ENCODE measurements around the gene RWDD2A. TPM values are rescaled to one million over a fixed set of nuclear protein-coding genes. Genes with fewer than 3 reads are reported as not detected.
A peak's percentile ranks its signal among the peaks of the same experiment; 100 is the strongest.

RWDD2A gene
- total RNA-seq, 1 donor from 2014 or later = 5.1 TPM

DNA sequence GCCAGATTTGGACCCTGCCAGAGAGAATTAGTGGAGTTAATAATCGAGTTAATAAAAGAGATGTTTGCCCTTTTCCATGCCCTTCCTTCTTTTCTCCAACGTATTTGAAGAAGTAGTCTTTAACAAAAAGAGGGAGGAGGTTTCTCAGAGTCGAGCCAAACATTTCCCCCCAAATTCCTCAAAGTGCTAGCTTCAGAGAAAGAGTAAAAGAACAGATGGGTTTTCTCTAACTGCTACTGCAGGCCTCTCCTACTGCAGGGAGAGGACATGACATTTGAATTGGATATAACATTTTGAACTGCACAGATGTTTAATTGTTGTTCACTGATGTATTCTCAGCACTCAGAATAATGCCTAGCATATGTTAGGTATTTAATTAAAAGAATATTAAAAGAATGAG lies 25.5 kb downstream of the RWDD2A start:
- H3K9me3 Mint-ChIP-seq = no peaks in the 10 kb centered on the region
- TF ChIP-seq, protein P1, sequence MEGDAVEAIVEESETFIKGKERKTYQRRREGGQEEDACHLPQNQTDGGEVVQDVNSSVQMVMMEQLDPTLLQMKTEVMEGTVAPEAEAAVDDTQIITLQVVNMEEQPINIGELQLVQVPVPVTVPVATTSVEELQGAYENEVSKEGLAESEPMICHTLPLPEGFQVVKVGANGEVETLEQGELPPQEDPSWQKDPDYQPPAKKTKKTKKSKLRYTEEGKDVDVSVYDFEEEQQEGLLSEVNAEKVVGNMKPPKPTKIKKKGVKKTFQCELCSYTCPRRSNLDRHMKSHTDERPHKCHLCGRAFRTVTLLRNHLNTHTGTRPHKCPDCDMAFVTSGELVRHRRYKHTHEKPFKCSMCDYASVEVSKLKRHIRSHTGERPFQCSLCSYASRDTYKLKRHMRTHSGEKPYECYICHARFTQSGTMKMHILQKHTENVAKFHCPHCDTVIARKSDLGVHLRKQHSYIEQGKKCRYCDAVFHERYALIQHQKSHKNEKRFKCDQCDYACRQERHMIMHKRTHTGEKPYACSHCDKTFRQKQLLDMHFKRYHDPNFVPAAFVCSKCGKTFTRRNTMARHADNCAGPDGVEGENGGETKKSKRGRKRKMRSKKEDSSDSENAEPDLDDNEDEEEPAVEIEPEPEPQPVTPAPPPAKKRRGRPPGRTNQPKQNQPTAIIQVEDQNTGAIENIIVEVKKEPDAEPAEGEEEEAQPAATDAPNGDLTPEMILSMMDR (conservative IDR thresholded peaks at IDR 0.05) = no peak
- no peaks in the 10 kb centered on the region for H3K27me3 Mint-ChIP-seq (ENCODE audit: low read depth)
- H3K4me3 Mint-ChIP-seq = no peak overlapping the region
- no peaks in the 10 kb centered on the region for H3K36me3 Mint-ChIP-seq (ENCODE audit: low read depth)
- DNase-seq (ENCODE audit: low read depth, low spot score) = no peak
- H3K27ac Mint-ChIP-seq (ENCODE audit: unreplicated experiment) = no peak overlapping the region
- H3K4me1 Mint-ChIP-seq = peaks cover 4% of the 10 kb centered on the region

DNA sequence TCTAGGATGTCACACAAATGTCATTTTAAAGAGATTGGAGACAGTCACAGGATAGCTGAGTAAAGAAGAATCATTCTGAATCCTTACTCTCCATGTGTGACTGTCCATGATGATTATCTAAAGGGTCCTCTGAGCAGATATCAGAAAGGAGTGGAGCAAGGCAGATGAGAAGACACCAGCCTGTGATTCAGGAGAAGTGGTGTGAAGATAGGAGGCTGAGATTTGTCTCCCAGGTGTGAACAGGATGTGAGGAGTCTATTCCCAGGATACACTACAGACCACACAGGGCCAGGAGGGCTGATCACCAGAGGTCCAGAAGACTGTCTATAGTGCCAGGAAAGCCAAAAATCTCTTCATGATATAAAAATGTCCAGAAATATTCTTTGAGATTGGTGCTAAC lies 27.0 kb downstream of the RWDD2A start:
- Mint-ChIP-seq H3K4me3 (no peak overlapping the region), H3K4me1 (peaks cover 3% of the 10 kb centered on the region), H3K36me3 (ENCODE audit: low read depth) (no peaks in the 10 kb centered on the region), H3K27me3 (ENCODE audit: low read depth) (no peaks in the 10 kb centered on the region), H3K9me3 (no peaks in the 10 kb centered on the region), H3K27ac (ENCODE audit: unreplicated experiment) (no peak overlapping the region)
- no peak for DNase-seq (ENCODE audit: low read depth, low spot score)
- TF ChIP-seq, protein P1 (conservative IDR thresholded peaks at IDR 0.05) = no peak

DNA sequence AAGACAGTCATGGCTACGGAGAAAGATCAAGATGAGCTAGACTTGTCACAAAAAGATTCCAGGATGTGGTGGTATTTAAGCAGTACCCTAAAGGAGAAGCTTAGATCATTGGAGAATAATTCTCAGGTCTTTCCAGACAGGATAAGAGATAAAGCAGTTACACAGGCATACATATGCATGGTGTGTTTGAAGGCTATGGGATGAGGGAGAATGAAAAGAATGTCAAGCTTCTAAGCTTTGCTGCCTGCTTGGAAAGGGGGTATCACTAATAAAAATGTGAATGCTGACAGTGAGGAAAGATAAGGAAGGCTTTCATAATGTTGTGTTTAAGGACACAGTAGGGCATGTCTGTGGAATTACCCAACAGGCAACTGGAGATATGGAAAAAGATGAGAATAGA lies 28.1 kb downstream of the RWDD2A start:
- TF ChIP-seq, protein P1 (conservative IDR thresholded peaks at IDR 0.05) = no peak
- Mint-ChIP-seq H3K4me3 (no peak overlapping the region), H3K27ac (ENCODE audit: unreplicated experiment) (no peak overlapping the region), H3K27me3 (ENCODE audit: low read depth) (no peaks in the 10 kb centered on the region), H3K4me1 (no peaks in the 10 kb centered on the region), H3K9me3 (no peaks in the 10 kb centered on the region), H3K36me3 (ENCODE audit: low read depth) (no peaks in the 10 kb centered on the region)
- DNase-seq (ENCODE audit: low read depth, low spot score) = no peak

DNA sequence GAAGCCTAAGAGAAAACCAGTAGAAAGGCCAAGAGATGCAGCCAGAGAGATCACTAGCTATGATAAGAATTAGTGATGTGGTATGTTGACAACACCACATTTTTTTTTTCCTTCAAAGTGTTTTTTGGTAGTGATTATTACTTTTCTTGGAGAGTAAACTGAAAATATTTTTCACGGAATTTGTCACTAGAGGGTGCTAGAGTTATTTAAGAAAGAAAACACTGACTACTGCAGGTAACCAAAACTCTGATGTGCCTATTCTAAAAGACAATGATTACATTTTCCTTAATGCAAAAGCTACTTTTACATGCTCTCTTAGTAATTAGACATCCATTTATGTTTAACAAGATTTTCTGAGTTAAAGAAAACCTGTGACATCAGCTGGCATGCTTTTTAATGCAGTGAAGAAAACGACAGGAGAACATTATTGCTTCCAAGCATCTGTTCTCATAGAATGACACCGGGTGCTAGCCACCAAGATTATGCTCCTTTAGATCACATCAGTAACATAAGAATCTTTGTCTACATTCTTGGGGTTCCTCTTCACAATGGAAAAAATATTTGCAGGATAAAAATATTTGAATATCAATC lies 28.8 kb downstream of the RWDD2A start:
- Mint-ChIP-seq H3K36me3 (ENCODE audit: low read depth) (no peaks in the 10 kb centered on the region), H3K27ac (ENCODE audit: unreplicated experiment) (no peak overlapping the region), H3K27me3 (ENCODE audit: low read depth) (no peaks in the 10 kb centered on the region), H3K4me3 (no peak overlapping the region), H3K9me3 (no peaks in the 10 kb centered on the region), H3K4me1 (no peaks in the 10 kb centered on the region)
- no peak for DNase-seq (ENCODE audit: low read depth, low spot score)
- TF ChIP-seq, protein P1 (conservative IDR thresholded peaks at IDR 0.05) = peak; percentile 78

DNA sequence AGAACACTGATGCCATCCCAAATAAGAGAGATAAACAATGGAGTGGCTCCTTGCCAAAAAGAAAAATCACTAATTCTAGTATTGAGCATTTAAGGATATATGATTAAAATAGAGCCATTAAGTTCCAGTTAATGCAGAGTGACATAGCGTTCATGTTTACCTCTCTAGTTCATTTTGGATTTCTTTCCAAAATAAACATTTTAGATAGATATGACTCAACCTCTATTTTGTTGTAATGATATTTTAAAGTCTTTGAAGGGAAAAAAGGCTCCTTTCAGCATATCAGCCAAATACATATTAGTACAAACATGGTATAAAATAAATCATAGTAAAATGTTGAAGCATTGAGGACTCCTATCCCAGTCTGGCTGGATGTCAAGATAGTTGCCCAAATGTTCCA lies 33.4 kb downstream of the RWDD2A start:
- Mint-ChIP-seq H3K4me3 (no peak overlapping the region), H3K36me3 (ENCODE audit: low read depth) (no peaks in the 10 kb centered on the region), H3K27ac (ENCODE audit: unreplicated experiment) (no peak overlapping the region), H3K27me3 (ENCODE audit: low read depth) (no peaks in the 10 kb centered on the region), H3K4me1 (no peaks in the 10 kb centered on the region), H3K9me3 (no peaks in the 10 kb centered on the region)
- DNase-seq (ENCODE audit: low read depth, low spot score) = no peak
- TF ChIP-seq, protein P1 (conservative IDR thresholded peaks at IDR 0.05) = no peak
